Right forelimb (tissue), 1 donor: ENCODE measurements around the gene C3orf33.

Experiments
- DNase-seq: peaks from one replicate; pipeline ENCODE4 v3.0.0-alpha.2; 2018

The C3orf33 gene

DNA sequence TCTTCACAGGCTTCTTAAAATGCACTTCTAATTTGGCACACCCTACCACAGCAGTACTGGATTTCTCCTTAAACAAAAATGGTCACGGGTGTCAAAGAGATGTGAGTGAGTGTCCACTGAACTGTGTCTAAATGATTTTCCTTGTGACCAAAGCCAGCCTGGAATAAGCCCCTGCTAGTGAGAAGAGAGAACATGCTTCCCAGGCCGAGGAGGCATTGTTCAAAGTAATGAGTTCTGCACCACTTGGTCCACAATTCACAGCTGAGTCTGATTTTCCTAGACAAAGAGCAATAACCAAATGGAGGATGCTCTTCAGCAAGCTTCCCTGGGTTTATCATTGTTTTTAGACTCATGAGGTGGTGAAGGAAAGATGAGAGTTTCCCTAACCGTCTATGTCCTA lies 65.0 kb downstream of the C3orf33 start:
- DNase-seq: no peak

DNA sequence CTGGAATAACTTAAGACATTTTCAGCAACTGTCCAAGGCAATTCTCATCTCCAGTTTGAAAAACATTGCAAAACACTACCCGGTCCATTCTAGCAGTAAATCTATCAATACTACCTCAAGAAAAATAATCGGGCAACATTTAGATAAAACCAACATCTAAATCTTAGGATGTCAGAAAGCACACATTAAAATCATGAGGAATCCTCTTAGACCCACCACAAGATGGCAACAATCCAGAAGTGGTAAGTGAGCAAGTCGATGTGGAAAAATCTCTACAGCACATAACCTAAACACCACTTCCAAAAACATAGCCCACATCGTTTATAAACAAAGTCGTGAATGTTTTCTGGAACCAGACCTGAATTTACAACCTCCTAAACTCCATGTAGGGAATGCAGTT lies 66.9 kb downstream of the C3orf33 start:
- no peak for DNase-seq

DNA sequence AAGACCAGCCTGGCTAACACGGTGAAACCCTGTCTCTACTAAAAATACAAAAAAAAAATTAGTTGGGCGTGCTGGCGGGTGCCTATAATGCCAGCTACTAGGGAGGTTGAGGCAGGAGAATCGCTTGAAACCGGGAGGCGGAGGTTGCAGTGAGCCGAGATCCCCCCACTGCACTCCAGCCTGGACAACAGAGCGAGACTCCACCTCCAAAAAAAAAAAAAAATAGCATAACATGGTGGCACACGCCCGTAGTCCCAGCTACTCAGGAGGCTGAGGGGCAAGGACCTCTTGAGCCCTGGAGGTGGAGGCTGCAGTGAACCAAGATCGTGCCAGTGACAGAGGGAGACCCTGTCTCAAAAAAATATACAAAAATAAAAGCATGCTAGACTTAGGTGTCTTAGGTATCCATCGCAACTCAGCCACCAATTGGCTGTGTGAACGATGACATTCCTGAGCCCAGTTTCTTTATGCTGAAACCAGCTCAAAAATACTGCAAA lies 67.5 kb downstream of the C3orf33 start:
- DNase-seq: no peak

DNA sequence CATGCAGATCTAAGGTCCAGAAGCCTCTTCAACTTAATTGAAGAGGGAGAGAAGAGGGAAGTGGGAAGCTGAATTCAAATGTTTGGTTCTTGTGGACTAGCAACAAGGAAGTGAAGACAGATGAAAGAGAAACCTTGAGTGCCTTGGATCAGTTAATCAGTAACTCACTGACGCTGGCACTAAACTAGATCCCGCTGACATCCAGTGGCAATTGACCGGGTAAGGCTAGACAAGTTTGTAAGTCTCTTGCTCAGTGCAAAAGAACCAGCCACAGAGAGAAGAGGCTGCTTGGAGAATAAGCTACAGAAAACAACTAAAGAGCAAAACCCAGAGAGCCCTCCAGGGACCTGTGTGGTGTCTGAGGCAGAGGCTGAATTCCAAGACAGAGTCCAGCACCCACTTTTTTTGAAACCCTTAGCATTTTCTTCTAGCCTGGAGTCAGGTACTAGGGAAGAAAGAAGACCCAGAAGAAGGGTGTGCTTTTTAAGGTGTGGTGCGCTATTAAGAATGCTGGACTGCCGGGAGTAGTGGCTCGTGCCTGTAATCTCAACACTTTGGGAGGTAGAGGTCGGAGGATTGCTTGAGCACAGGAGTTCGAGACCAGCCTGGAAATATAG lies 68.1 kb downstream of the C3orf33 start:
- DNase-seq: no peak

DNA sequence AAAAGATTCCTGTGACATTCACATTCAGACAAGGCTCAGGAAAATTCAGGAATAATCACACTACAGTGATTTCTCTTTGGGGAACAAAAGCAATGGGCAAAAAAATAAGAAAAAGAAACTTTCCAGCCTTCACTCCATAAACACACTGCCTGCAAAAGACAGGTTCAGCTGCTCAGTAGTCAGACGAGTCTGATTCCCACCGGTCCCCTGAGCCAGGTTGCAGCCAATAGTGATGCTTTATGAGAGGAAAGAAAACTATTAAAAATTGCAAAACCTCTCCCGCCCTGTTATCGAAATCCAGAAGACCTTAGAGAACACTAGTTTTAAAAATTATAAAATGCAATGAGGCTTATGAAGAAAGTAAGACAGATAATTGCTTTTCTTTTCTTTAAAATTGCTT lies 69.7 kb downstream of the C3orf33 start:
- DNase-seq: no peak

DNA sequence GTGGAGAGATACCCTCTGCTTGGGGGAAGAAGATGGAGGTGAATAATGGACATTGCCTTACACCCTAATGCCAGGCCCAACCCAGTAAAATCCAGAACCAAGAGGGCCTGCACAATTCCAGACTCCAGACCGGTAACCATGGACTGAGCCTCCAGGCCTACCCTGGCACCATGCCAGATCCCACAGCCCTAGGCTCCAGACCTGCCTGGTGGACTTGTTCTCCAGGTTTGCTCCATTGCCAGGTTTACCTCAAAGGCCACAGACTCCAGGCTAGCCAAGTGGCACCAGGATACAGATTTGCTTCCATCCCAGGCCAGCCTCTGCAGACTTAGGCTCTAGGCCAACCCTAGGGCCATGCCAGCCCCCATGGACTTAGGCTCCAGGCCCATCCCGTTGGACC lies 75.2 kb downstream of the C3orf33 start:
- DNase-seq: no peak

DNA sequence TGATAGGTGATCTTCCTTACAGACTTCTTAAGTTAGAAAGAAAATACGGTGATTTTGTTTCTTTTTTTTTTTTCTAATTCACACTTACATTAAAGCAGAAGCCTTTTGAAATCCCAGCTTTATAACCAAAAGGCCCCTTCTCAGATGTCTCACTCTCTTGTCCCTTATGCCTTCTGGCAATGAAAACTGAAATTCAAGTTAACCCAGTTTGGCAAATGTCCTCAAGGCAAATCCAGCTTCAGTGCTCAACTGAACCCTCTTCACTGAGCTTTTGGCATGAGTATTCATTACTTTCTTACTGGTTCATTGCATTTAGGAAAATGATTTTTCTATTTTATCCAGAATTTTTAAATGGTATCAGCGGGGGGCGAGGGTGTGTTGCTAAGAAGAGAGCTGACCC lies 78.2 kb downstream of the C3orf33 start:
- no peak for DNase-seq

DNA sequence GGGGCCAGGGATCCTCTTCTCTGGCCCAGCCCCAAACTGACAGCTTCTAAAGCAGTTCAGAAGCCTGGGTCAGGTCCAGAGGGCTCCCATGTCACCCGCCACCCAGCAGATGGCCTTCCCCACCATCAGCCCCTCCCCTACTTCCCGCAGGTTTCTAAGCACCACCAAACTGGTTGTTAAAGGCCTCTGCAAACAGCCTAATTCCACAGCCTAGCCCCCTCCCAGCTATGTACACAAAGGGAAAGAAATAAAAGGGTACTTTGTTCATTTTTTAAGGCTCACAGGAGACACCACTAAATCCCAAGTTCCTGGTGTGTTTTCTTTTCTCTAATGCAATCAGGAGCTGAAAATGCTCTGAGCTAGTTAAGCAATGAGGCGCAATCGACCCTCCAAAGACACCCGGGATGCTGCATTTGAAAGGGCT lies 91.8 kb downstream of the C3orf33 start:
- DNase-seq: no peak
